Stimulated activated CD4-positive, alpha-beta T cell treated with anti-CD3 and anti-CD28 coated beads, Interleukin-1b, Interleukin-23, amount 100 ng/mL, for 1 hour (primary cell): ENCODE results near the gene ARHGAP11A.

ENCODE experiments used
- DNase-seq, 2 donors: peaks; one replicate each; pipeline ENCODE4 v3.0.0-alpha.2; 2020; ENCODE audit warnings: low read depth in 2 of 2

ARHGAP11A gene

DNA sequence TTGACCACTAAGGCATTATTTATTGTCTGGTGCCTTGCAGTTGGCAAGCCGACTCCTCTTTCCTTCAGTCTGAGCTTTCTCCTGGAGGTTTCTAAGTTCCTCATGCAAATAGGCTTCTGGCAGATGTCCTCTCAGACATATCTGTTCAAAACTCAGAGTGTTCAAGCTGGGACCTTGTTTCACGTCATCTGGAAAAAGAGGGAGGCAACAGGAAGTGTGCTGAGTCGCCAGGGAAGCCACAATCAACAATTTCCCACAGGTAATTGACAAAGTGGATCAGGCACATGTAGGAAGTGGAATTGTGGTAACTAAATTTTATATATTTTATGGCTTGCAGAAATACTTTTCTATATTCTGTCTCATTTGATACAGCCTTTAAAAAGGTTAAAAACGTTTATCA lies 40.8 kb downstream of the ARHGAP11A start:
- no peak for DNase-seq

- no peak for DNase-seq
Measured at GRCh38 chr15:32656496-32656895, 41.2 kb downstream of the ARHGAP11A start.

- no peak for DNase-seq
Measured at GRCh38 chr15:32657198-32657883, 42.0 kb downstream of the ARHGAP11A start.

DNA sequence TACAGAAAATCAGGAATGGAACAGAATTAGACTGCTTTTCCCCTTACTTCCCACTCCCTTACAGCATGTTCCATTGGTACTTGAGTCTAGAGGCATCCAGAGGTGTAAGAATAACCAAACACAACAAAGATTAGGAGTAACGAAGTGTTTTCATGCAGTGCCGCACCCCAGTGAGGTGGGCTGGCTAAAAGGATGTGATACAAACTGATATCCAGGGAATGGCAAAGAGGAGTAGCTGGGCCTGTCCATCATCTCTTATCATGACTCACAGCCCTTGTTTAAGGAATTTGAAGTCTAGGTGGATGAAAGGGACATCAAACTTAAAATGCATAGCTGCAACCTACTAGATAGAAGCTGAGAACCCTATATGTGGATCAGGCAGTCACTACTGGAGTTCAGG lies 42.6 kb downstream of the ARHGAP11A start:
- DNase-seq = no peak

- no peak for DNase-seq
Measured at GRCh38 chr15:32659340-32660155, 44.2 kb downstream of the ARHGAP11A start.

DNA sequence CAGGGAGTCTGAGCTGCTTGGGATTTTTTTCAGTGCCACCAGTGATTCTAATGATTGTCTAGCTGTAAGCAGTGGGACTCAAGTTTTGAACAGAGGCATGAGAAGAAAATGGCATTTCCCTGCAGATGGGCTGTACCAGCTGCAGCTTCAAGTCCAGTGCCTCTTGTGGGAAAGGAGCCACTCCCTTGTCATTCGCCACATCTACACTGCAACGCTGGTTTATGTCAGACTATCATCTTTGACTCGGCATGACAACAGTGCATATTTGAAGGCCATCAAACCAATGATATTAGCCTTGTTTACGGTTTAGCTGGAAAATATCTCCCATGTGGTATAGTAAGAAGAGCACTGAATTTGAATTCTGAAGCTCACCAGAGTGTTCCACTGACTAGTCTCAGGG lies 48.4 kb downstream of the ARHGAP11A start:
- DNase-seq = no peak

- no peak for DNase-seq
Measured at GRCh38 chr15:32664796-32665195, 49.5 kb downstream of the ARHGAP11A start.

- no peak for DNase-seq
Measured at GRCh38 chr15:32667321-32667720, 52.0 kb downstream of the ARHGAP11A start.

DNA sequence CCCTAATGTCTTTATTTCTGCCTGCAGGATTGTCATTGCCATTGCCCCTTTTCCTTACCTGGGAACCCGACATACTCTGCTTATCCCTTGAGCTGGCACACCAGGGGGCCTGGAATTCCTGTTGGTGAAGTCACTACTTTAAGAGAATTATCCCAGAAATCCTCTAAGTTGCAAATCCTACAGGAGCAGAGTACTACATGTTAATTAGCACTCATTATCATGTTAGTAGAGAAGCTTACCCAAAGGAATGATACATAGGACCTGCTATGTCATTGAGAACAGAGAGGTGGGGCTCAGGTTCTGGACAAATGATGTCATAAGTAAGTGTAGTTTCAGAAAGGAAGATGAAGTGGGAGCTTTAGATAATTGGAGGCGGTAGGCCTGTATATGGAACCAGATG lies 53.6 kb downstream of the ARHGAP11A start:
- DNase-seq = no peak

GRCh38 chr15:32669896-32670611 lies 54.8 kb downstream of the ARHGAP11A start:
- DNase-seq = no peak

- DNase-seq = no peak
Measured at GRCh38 chr15:32670623-32671022, 55.3 kb downstream of the ARHGAP11A start.

GRCh38 chr15:32671339-32672325 lies 56.3 kb downstream of the ARHGAP11A start:
- DNase-seq = no peak

DNA sequence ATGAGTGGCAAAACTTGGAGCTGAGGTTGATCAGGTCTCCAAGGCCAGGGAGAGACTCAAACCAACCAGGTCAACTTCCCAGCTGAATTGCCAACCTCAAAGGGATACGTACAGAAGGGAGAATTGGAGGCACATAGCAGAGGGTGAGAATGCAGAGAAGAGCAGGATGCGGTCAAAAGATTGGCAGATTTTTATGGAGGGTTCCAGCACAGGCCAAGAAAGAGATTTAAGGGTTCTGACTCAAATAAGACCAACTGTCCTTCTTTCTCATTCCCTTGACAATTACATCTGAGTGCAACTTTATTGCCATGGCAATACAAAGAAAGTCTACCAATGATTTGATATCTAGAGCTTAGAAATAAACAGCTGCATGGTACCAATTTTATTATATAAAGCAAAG lies 59.4 kb downstream of the ARHGAP11A start:
- DNase-seq = no peak

DNA sequence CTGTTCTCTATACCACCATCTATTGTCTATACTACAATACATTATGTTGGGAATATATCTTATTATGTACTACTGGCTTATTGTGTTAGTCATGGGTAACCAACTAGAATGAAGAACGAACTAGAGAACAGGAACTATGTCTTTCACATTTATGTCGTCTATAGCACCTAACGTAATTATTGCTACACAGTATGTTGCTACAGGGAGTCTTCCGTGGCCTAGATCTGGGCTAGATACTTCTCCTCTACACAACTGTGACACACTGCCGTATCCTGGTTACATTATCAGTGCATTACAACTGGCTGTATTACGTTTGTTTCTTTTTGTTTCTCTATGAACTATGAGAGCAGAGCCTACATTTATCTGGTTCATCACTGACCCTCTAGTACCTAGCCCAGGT lies 60.2 kb downstream of the ARHGAP11A start:
- DNase-seq = no peak

GRCh38 chr15:32676169-32676568 lies 60.9 kb downstream of the ARHGAP11A start:
- DNase-seq = no peak

GRCh38 chr15:32677238-32677750 lies 62.0 kb downstream of the ARHGAP11A start:
- DNase-seq = no peak

DNA sequence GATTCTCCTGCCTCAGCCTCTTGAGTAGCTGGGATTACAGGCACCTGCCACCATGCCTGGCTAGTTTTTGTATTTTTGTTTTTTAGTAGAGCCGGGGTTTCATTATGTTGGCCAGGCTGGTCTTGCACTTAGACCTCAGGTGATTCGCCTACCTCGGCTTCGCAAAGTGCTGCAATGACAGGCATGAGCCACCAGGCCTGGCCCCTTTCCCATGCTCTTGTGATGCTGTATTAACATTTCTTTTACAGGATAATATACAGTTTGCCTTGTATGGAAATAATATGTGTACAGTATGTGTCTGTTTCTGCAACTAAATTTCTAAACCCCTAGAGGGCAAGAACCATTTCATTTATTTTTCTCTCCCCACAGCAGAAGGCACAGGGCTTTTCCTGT lies 64.0 kb downstream of the ARHGAP11A start:
- no peak for DNase-seq

GRCh38 chr15:32682569-32682968 lies 67.3 kb downstream of the ARHGAP11A start:
- DNase-seq = no peak

DNA sequence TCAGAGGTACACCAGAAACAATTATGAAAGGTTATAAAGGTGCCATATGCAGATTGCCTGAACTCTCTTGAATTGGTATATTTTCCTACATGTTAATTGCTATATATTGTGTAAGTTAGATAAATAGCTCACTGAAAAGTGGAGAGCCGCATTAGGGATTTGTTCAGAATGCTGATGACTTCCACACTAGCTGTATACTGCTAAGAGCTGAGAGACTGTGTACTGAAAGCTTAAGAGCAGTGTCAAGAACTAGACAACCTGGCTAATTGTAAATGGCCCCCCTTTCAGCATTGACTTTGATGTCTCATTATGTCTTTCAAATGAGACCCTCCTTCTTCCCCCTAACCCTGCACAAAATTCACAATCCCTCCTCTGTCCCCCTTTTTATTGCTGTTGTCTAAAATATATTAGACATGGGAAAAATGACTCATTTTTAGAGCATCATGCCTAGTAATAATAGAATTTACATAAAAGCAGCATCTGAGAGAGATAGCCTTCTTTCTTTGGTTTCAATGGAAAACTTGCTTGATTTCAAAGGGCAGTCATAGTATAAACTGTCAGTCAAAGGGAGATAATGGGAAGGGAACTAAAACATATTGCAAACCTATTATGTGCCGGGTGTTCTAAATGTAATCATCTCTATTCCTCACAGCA lies 67.8 kb downstream of the ARHGAP11A start:
- DNase-seq = no peak

- DNase-seq = no peak
Measured at GRCh38 chr15:32683906-32684584, 68.7 kb downstream of the ARHGAP11A start.
